ENCODE results near the gene VPREB3. TPM values are rescaled to one million over a fixed set of nuclear protein-coding genes. Genes with fewer than 3 reads are reported as not detected.

VPREB3 gene
- total RNA-seq, 1 experiment from 2014 or later, result 642 TPM

DNA sequence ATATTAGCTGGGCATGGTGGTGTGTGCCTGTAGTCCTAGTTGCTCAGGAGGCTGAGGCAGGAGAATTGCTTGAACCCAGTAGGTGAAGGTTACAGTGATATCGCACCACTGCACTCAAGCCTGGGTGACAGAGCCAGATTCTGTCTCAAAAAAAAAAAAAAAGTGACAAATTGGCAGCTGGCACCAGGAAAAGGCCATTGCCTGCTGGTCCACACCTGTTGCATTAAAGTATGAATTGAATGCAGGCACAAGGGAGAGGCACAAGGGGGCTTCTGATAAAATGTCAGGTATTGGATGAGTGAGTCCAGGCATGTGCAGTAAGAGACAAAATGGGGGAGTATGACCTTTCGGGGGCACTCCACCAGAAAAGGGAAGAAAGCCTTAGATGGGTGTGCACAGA lies 31.5 kb downstream of the VPREB3 start:
- Histone ChIP-seq H2AFZ (ENCODE audit: low read length) (no peak overlapping the region), H3K9ac (ENCODE audit: low read length) (no peak overlapping the region), H3K4me2 (ENCODE audit: low read depth, low read length, poor library complexity, severe bottlenecking) (no peak overlapping the region), H4K20me1 (ENCODE audit: insufficient read depth, low read depth, low read length) (no peaks in the 10 kb centered on the region), H3K9me3 (ENCODE audit: low read length) (no peaks in the 10 kb centered on the region), H3K27me3 (ENCODE audit: low read length) (no peaks in the 10 kb centered on the region), H3K27ac (ENCODE audit: low read length) (no peak overlapping the region), H3K9me2 (replicated peaks; ENCODE audit: insufficient read depth, low read length) (no peaks in the 10 kb centered on the region), H3K4me1 (ENCODE audit: low read length) (no peaks in the 10 kb centered on the region), H3K79me2 (ENCODE audit: low read length) (no peaks in the 10 kb centered on the region), H3K36me3 (ENCODE audit: insufficient read depth, low read length) (no peaks in the 10 kb centered on the region), H3K4me3 (ENCODE audit: low read length) (no peak overlapping the region)
- DNase-seq, result no peak

DNA sequence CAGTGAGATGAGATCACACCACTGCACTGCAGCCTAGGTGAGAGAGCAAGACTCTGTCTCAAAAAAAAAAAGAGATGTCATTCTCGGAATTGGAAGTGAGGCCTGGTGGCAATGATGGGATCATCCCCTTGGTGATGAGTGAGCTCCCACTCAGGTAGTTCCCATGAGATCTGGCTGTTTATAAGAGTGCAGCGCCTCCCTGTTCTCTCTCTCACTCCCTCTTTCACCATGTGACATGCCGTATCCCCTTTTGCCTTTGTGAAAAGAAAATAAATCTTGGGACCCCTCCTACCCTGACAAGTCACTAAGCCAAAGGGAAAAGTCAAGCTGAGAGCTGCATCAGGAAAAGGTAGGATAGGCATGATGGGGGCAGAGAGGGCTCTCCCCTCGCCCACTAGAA lies 32.1 kb downstream of the VPREB3 start:
- H2AFZ ChIP-seq (ENCODE audit: low read length), result no peak overlapping the region
- no peak overlapping the region for H3K4me2 ChIP-seq (ENCODE audit: low read depth, low read length, poor library complexity, severe bottlenecking)
- H3K27me3 ChIP-seq (ENCODE audit: low read length), result no peaks in the 10 kb centered on the region
- H3K4me3 ChIP-seq (ENCODE audit: low read length), result no peak overlapping the region
- H3K36me3 ChIP-seq (ENCODE audit: insufficient read depth, low read length), result no peaks in the 10 kb centered on the region
- H3K79me2 ChIP-seq (ENCODE audit: low read length), result no peaks in the 10 kb centered on the region
- no peak overlapping the region for H3K27ac ChIP-seq (ENCODE audit: low read length)
- H3K9ac ChIP-seq (ENCODE audit: low read length), result no peak overlapping the region
- no peaks in the 10 kb centered on the region for H4K20me1 ChIP-seq (ENCODE audit: insufficient read depth, low read depth, low read length)
- H3K9me2 ChIP-seq (replicated peaks; ENCODE audit: insufficient read depth, low read length), result no peaks in the 10 kb centered on the region
- H3K9me3 ChIP-seq (ENCODE audit: low read length), result no peaks in the 10 kb centered on the region
- no peak for DNase-seq
- peaks cover 4% of the 10 kb centered on the region for H3K4me1 ChIP-seq (ENCODE audit: low read length)

- H2AFZ ChIP-seq (ENCODE audit: low read length), result no peak overlapping the region
- H3K27ac ChIP-seq (ENCODE audit: low read length), result no peak overlapping the region
- no peak overlapping the region for H3K9ac ChIP-seq (ENCODE audit: low read length)
- no peak overlapping the region for H3K4me2 ChIP-seq (ENCODE audit: low read depth, low read length, poor library complexity, severe bottlenecking)
- H3K79me2 ChIP-seq (ENCODE audit: low read length), result peaks cover 13% of the 10 kb centered on the region
- H3K4me1 ChIP-seq (ENCODE audit: low read length), result peaks cover 10% of the 10 kb centered on the region
- H3K36me3 ChIP-seq (ENCODE audit: insufficient read depth, low read length), result no peaks in the 10 kb centered on the region
- no peaks in the 10 kb centered on the region for H3K27me3 ChIP-seq (ENCODE audit: low read length)
- no peak overlapping the region for H3K4me3 ChIP-seq (ENCODE audit: low read length)
- DNase-seq, result no peak
- H3K9me2 ChIP-seq (replicated peaks; ENCODE audit: insufficient read depth, low read length), result no peaks in the 10 kb centered on the region
- H3K9me3 ChIP-seq (ENCODE audit: low read length), result no peaks in the 10 kb centered on the region
- no peaks in the 10 kb centered on the region for H4K20me1 ChIP-seq (ENCODE audit: insufficient read depth, low read depth, low read length)
Measured at GRCh38 chr22:23720855-23721254, 33.4 kb downstream of the VPREB3 start.

- peaks cover 3% of the 10 kb centered on the region; the same call in 1 of the 2 replicates for H3K36me3 ChIP-seq (ENCODE audit: insufficient read depth, low read length)
- H4K20me1 ChIP-seq (ENCODE audit: insufficient read depth, low read depth, low read length), result no peaks in the 10 kb centered on the region
- no peak overlapping the region for H3K4me3 ChIP-seq (ENCODE audit: low read length)
- no peak overlapping the region for H2AFZ ChIP-seq (ENCODE audit: low read length)
- peaks cover 25% of the 10 kb centered on the region for H3K79me2 ChIP-seq (ENCODE audit: low read length)
- peaks cover 12% of the 10 kb centered on the region for H3K4me1 ChIP-seq (ENCODE audit: low read length)
- DNase-seq, result peak; percentile 31
- H3K27ac ChIP-seq (ENCODE audit: low read length), result no peak overlapping the region
- H3K9ac ChIP-seq (ENCODE audit: low read length), result no peak overlapping the region
- H3K9me3 ChIP-seq (ENCODE audit: low read length), result no peaks in the 10 kb centered on the region
- H3K4me2 ChIP-seq (ENCODE audit: low read depth, low read length, poor library complexity, severe bottlenecking), result no peak overlapping the region
- H3K9me2 ChIP-seq (replicated peaks; ENCODE audit: insufficient read depth, low read length), result no peaks in the 10 kb centered on the region
- no peaks in the 10 kb centered on the region for H3K27me3 ChIP-seq (ENCODE audit: low read length)
Measured at GRCh38 chr22:23718371-23719165, 35.7 kb downstream of the VPREB3 start.

DNA sequence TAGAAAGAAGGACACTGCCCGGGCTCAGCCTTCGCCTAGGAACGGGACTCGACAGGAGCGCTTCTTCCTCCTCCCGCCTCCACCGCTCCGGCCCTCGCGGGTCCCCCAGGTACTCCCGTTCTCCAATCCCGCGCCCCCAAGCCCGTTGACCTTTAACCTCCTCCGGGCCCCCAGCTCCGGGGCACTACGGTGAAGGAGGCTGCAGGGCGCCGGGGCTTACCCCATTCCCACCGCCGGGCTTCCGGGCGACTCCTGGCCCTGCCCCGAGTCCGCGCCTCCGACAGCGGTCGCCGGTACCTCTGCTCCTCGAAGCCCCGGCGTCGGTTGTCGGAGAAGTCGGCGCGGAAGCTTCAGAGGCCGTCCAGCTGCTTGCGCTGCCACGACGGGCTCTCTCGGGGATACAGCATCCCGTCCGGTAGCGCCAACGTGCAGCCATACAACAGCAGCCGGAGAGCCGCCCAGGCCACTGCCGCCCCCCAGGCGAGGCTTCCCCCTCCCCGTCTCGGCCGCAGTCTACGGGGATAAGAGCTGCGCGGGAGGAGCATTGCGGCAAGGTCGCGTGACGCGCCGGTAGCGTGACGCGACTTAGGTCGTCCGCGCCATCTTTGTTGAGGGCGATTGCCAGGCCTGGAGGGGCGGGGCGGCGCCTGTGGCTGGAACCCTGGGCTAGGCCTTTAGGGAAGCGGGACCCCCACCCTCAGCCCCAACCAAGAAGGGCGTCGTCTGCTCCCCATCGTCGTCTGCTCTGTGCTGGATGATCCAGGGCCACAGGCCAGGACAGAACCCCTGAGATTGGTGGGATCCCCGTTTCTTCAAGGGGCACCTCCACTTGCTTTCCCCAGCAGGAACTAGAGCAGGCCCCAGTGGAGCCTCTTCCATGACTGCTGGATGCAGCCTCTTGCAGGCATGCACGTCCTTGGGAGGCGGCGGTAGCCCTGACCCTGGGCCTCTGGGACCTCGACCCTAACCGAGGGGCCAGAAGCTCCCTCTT lies 37.1 kb downstream of the VPREB3 start:
- peaks cover 8% of the 10 kb centered on the region for H3K36me3 ChIP-seq (ENCODE audit: insufficient read depth, low read length)
- peak overlapping the region; percentile 94 for H3K4me3 ChIP-seq (ENCODE audit: low read length)
- no peaks in the 10 kb centered on the region for H3K9me2 ChIP-seq (replicated peaks; ENCODE audit: insufficient read depth, low read length)
- peaks cover 12% of the 10 kb centered on the region for H3K4me1 ChIP-seq (ENCODE audit: low read length)
- H3K27me3 ChIP-seq (ENCODE audit: low read length), result no peaks in the 10 kb centered on the region
- no peaks in the 10 kb centered on the region for H4K20me1 ChIP-seq (ENCODE audit: insufficient read depth, low read depth, low read length)
- H3K4me2 ChIP-seq (ENCODE audit: low read depth, low read length, poor library complexity, severe bottlenecking), result peak overlapping the region; percentile 84
- H3K9me3 ChIP-seq (ENCODE audit: low read length), result no peaks in the 10 kb centered on the region
- H2AFZ ChIP-seq (ENCODE audit: low read length), result peak overlapping the region; percentile 90
- peaks cover 25% of the 10 kb centered on the region for H3K79me2 ChIP-seq (ENCODE audit: low read length)
- H3K9ac ChIP-seq (ENCODE audit: low read length), result peak overlapping the region; percentile 89
- peak; percentile 95 for DNase-seq
- H3K27ac ChIP-seq (ENCODE audit: low read length), result peak overlapping the region; percentile 77

DNA sequence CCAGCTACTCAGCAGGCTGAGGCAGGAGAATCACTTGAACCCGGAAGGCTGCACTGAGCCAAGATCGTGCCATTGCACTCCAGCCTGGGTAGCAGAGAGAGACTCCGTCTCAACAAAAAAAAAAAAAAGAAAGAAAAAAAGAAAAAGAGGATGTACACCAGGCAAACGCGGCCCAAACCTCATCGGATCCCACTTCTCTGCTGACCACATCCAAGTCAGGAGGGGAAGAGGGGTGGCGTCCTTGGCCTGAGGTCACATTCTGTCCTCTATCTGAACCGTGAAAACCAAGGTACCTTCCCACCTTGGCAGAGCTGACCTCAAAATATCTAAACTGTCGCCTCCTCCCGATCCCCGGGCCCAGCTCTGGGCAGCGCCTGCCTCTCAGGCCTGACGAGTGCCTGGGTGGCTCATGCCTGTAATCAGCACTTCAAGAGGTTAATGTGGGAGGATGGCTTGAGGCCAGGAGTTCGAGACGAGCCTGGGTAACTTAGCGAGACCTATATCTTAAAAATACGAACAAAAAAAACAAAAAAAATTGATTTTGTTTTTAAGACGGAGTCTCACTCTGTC lies 38.3 kb downstream of the VPREB3 start:
- H3K27me3 ChIP-seq (ENCODE audit: low read length), result no peaks in the 10 kb centered on the region
- H3K9me2 ChIP-seq (replicated peaks; ENCODE audit: insufficient read depth, low read length), result no peaks in the 10 kb centered on the region
- peaks cover 15% of the 10 kb centered on the region for H3K36me3 ChIP-seq (ENCODE audit: insufficient read depth, low read length)
- H3K4me2 ChIP-seq (ENCODE audit: low read depth, low read length, poor library complexity, severe bottlenecking), result peak overlapping the region; percentile 84
- H3K27ac ChIP-seq (ENCODE audit: low read length), result no peak overlapping the region
- peak; percentile 32 for DNase-seq
- H4K20me1 ChIP-seq (ENCODE audit: insufficient read depth, low read depth, low read length), result no peaks in the 10 kb centered on the region
- H3K9me3 ChIP-seq (ENCODE audit: low read length), result no peaks in the 10 kb centered on the region
- H3K9ac ChIP-seq (ENCODE audit: low read length), result peak overlapping the region; percentile 89
- H3K79me2 ChIP-seq (ENCODE audit: low read length), result peaks cover 25% of the 10 kb centered on the region
- peak overlapping the region; percentile 94 for H3K4me3 ChIP-seq (ENCODE audit: low read length)
- H3K4me1 ChIP-seq (ENCODE audit: low read length), result peaks cover 12% of the 10 kb centered on the region
- H2AFZ ChIP-seq (ENCODE audit: low read length), result no peak overlapping the region

DNA sequence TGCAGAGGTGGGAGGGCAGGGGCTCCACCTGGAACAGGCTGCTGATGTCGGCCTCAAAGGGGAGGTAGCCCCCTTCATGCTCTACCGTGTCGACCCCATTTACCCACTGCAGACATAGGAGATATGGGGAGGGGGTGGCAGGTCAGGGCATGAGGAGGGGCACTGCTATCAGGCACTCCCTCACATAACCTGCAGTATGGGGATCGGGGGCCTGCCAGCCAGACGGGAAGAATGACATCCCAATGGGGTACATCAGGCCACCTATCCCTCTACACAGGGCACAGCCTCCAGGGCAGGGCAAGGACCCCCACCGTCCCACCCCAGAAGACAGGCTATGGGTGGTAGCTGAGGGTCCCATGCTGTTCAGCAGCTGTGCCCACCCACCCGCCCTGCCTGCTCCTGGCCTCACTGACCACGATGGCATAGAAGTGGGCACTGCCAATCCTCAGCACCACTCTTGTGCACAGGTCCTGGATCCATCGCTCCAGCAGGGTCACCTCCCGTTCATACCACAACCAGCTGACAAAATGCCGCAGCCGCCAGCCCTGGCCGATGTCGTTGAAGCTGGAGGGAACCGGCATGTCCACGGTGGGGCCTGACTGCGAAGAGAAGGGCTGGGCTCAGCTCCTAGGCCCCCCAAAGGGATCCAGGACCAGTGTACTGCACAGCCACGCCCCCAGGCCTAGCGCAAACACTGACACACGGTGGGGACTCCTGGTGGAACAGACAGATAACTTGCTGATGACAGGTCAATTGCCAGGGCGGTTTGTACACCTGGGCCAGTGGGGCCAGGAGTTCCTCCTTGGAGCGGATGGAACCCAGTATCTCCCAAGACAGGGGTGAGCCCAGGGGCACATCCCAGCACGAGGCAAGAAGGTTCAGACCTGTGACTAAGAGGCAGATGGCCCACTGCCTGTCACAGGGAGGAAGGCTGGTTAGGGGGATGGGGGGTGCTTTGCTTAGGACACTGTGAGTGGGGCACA lies 39.3 kb downstream of the VPREB3 start:
- Histone ChIP-seq H3K4me1 (ENCODE audit: low read length) (peaks cover 12% of the 10 kb centered on the region), H3K4me2 (ENCODE audit: low read depth, low read length, poor library complexity, severe bottlenecking) (no peak overlapping the region), H4K20me1 (ENCODE audit: insufficient read depth, low read depth, low read length) (no peaks in the 10 kb centered on the region), H3K36me3 (ENCODE audit: insufficient read depth, low read length) (peaks cover 25% of the 10 kb centered on the region), H3K9me2 (replicated peaks; ENCODE audit: insufficient read depth, low read length) (no peaks in the 10 kb centered on the region), H3K4me3 (ENCODE audit: low read length) (no peak overlapping the region), H3K27me3 (ENCODE audit: low read length) (no peaks in the 10 kb centered on the region), H3K27ac (ENCODE audit: low read length) (no peak overlapping the region), H3K9me3 (ENCODE audit: low read length) (no peaks in the 10 kb centered on the region), H2AFZ (ENCODE audit: low read length) (no peak overlapping the region), H3K9ac (ENCODE audit: low read length) (no peak overlapping the region), H3K79me2 (ENCODE audit: low read length) (peaks cover 25% of the 10 kb centered on the region)
- DNase-seq, result peak; percentile 41

All from Karpas-422 (cell line).